Measurements from ENCODE around the gene TGM6.

The TGM6 gene

GRCh38 chr20:2364044-2364443, 16.7 kb upstream of the TGM6 start:
- no peak for DNase-seq (ENCODE audit: low spot score)

GRCh38 chr20:2365091-2365490, 15.6 kb upstream of the TGM6 start:
- no peak for DNase-seq (ENCODE audit: low spot score)

- no peak for DNase-seq (ENCODE audit: low spot score)
These were observed 15.0 kb upstream of the TGM6 start for GRCh38 chr20:2365666-2366065.

GRCh38 chr20:2368621-2369020, 12.1 kb upstream of the TGM6 start:
- DNase-seq (ENCODE audit: low spot score): no peak

- DNase-seq (ENCODE audit: low spot score): no peak
These were observed 7.6 kb upstream of the TGM6 start for GRCh38 chr20:2373098-2373497.

GRCh38 chr20:2374346-2375125, 6.2 kb upstream of the TGM6 start:
- no peak for DNase-seq (ENCODE audit: low spot score)

GRCh38 chr20:2378893-2379292, 1.8 kb upstream of the TGM6 start:
- no peak for DNase-seq (ENCODE audit: low spot score)

GRCh38 chr20:2379511-2380229, 1.0 kb upstream of the TGM6 start:
- DNase-seq (ENCODE audit: low spot score): no peak

GRCh38 chr20:2381303-2381702, 602 bp downstream of the TGM6 start:
- no peak for DNase-seq (ENCODE audit: low spot score)

- DNase-seq (ENCODE audit: low spot score): no peak
These were observed 2.1 kb downstream of the TGM6 start for GRCh38 chr20:2382833-2383232.

GRCh38 chr20:2385026-2385425, 4.3 kb downstream of the TGM6 start:
- DNase-seq (ENCODE audit: low spot score): no peak

GRCh38 chr20:2385496-2385895, 4.8 kb downstream of the TGM6 start:
- DNase-seq (ENCODE audit: low spot score): no peak

- DNase-seq (ENCODE audit: low spot score): no peak
These were observed 5.9 kb downstream of the TGM6 start for GRCh38 chr20:2386516-2387179.

- peak; percentile 63 for DNase-seq (ENCODE audit: low spot score)
These were observed 6.5 kb downstream of the TGM6 start for GRCh38 chr20:2387180-2387577.

GRCh38 chr20:2387580-2387979, 6.9 kb downstream of the TGM6 start:
- DNase-seq (ENCODE audit: low spot score): no peak

- DNase-seq (ENCODE audit: low spot score): peak; percentile 38
These were observed 10.4 kb downstream of the TGM6 start for GRCh38 chr20:2390951-2391675.

GRCh38 chr20:2394411-2395055, 13.8 kb downstream of the TGM6 start:
- DNase-seq (ENCODE audit: low spot score): no peak

GRCh38 chr20:2395136-2395535, 14.4 kb downstream of the TGM6 start:
- DNase-seq (ENCODE audit: low spot score): no peak

- no peak for DNase-seq (ENCODE audit: low spot score)
These were observed 15.6 kb downstream of the TGM6 start for GRCh38 chr20:2396241-2396814.

GRCh38 chr20:2397091-2397490, 16.4 kb downstream of the TGM6 start:
- DNase-seq (ENCODE audit: low spot score): no peak

GRCh38 chr20:2397595-2398145, 17.0 kb downstream of the TGM6 start:
- no peak for DNase-seq (ENCODE audit: low spot score)
